Activated CD4-positive, alpha-beta T cell treated with anti-CD3 and anti-CD28 coated beads for 48 hours (primary cell): ENCODE results near the gene ZNF71.
"Not testable (repeated sequence)": the region's sequence is repeated elsewhere in the genome, so short reads cannot be mapped to it uniquely, and the experiment has no call there.

Source experiments
- DNase-seq: peaks from one replicate; pipeline ENCODE4 v3.0.0-alpha.2; 2020

The ZNF71 gene

GRCh38 chr19:56625708-56626107 lies 30.6 kb downstream of the ZNF71 start:
- DNase-seq, result no peak

- no peak for DNase-seq
These were observed 37.9 kb downstream of the ZNF71 start for GRCh38 chr19:56633021-56633420.

GRCh38 chr19:56637976-56638555 lies 43.0 kb downstream of the ZNF71 start:
- peak; percentile 65 for DNase-seq

- DNase-seq, result no peak
These were observed 44.1 kb downstream of the ZNF71 start for GRCh38 chr19:56639217-56639616.

GRCh38 chr19:56642711-56643459 lies 47.8 kb downstream of the ZNF71 start, which contains the start of gene SMIM17:
Gene SMIM17 (plus strand): TSS chr19:56643159. CDS start chr19:56645668, 2,509 bp downstream.
- no peak for DNase-seq

- DNase-seq, result no peak
These were observed 48.4 kb downstream of the ZNF71 start for GRCh38 chr19:56643460-56643955.

- DNase-seq, result no peak
These were observed 59.0 kb downstream of the ZNF71 start for GRCh38 chr19:56654151-56654550.

- DNase-seq, result peak; percentile 25
These were observed 65.4 kb downstream of the ZNF71 start for GRCh38 chr19:56660381-56661107.

GRCh38 chr19:56661248-56661647 lies 66.1 kb downstream of the ZNF71 start:
- no peak for DNase-seq

GRCh38 chr19:56663931-56664500 lies 68.9 kb downstream of the ZNF71 start:
- no peak for DNase-seq

- no peak for DNase-seq
These were observed 69.4 kb downstream of the ZNF71 start for GRCh38 chr19:56664511-56664910.

GRCh38 chr19:56667311-56667870 lies 72.3 kb downstream of the ZNF71 start:
- no peak for DNase-seq

- DNase-seq, result no peak
These were observed 73.6 kb downstream of the ZNF71 start for GRCh38 chr19:56668676-56669075.

- no peak for DNase-seq
These were observed 75.4 kb downstream of the ZNF71 start for GRCh38 chr19:56670401-56670960.

- DNase-seq, result no peak
These were observed 76.0 kb downstream of the ZNF71 start for GRCh38 chr19:56670961-56671612.

GRCh38 chr19:56671613-56671994 lies 76.5 kb downstream of the ZNF71 start, which contains the start of gene ZNF835:
Gene ZNF835 (minus strand): TSS chr19:56671757. CDS start chr19:56665198, 6,559 bp downstream.
- peak; percentile 90 for DNase-seq

GRCh38 chr19:56672610-56673009 lies 77.5 kb downstream of the ZNF71 start:
- DNase-seq, result not testable (repeated sequence)
